M059J (cell line): ENCODE measurements around the gene TXNDC2. TPM values are rescaled to one million over a fixed set of nuclear protein-coding genes. Genes with fewer than 3 reads are reported as not detected.
"Not testable (repeated sequence)": the region's sequence is repeated elsewhere in the genome, so short reads cannot be mapped to it uniquely, and the experiment has no call there.

Experiments used
- DNase-seq: peaks from one replicate; pipeline ENCODE4 v3.0.0-alpha.2; 2012; ENCODE audit warnings: low read depth
- total RNA-seq: library from RNA; depleted of rRNA; stranded (reverse); fragments of >200 nt; shearing (Covaris generic); gene quantifications from 2 replicates; pipeline ENCODE4 v1.2.3, GENCODE V29; 2014; rRNA removed

TXNDC2 gene
- total RNA-seq, result 0.44 and 1.6 TPM in 2 replicates

- no peak for DNase-seq
These were observed at the start of gene TXNDC2 for GRCh38 chr18:9885170-9886004. Gene TXNDC2, plus strand, starts transcription at chr18:9885973. Its CDS starts 708 bp downstream, at chr18:9886681.

DNA sequence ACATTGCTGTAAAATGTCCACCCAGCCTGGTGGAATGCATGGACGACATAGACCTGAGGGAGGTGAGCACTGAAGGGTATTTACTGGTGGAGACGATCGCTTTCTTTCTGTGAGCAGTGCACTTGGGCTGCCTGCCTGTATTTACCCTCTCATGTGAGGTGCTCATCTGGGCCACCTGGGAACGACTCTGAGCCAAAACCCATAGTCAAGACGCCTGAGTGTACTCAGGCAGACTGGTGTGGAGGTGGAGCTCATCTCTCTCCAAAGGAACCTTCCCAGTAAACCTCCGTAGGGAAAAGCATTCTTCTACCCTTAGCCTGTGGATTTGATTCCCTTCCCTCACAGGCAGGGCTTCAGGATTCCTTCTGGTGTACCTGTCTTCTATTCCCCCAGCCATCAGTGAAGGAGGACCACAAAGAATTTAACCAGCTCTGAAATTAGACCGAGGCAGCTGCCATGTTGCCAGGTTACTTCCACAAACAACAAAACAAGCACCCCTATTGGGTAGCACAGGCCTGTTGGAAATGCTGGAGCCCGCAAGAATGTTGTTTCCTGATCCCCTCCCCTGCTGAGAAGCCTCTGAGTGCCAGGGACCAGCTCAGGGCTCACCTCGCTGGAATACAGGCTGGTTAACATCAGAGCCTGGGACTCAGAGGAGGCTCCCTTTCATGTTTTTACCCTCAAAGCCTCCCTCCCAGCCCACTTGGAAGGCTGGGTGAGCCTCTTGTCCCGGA lies 47.5 kb upstream of the TXNDC2 start:
- DNase-seq, result peak; percentile 87

DNA sequence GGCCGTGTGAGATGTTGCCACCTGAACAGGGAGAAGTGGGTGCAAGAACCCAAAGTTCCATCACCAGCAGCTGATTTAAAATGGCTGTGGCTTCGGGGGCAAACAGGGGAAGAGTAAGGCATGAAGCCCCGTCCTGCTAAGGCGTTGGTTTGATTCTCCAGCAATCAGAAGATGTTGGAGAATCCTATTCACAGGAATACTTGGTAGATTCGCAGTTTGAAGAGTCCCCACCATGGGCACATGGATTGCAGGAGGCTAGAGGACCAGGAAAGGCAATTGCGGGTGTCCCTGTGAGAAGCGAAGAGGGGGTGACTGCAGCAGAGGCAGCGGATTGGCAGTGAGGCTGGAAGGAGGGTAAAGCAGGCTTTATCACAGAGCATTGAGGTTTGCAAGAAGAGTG lies 46.6 kb upstream of the TXNDC2 start:
- no peak for DNase-seq

DNA sequence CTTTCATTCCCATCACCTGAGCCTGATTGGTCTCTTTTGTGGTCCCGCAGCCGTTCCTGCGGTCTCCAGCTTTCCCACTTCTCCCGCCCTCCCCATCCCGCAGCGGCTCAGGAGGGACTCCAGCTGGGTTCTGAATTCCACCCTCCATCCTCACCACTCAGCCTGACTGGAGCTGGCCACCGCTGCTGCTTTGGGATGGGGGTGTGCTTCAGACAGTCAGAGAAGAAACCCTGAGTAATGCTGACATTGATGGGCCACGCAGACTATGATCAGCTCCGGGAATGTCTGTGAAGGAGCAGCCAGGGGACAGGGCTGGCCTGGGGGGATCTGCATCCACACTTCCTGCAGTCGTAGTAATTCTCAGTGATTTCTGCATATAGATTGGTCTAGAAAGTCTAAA lies 45.9 kb upstream of the TXNDC2 start:
- no peak for DNase-seq

GRCh38 chr18:9841752-9842151 lies 44.0 kb upstream of the TXNDC2 start:
- no peak for DNase-seq

DNA sequence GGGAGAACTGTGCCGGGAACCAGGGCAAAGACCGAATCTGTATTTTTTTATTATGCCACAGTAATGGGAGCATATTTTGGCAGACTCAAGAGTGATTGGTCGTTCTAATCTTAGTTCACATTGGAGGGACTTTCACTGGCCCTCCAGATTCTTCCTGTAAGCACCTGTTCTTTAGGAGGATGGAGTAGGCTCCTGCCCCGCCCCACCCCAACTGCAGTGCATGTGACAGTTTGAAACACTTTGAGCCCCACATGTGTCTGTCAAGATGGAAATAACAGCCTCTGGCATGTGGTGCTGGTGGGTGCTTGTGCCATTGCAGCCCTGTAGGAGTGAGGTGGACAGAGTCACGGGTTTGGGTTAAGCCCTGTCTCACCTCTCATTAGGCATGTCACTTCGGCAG lies 43.3 kb upstream of the TXNDC2 start:
- DNase-seq, result no peak

GRCh38 chr18:9845256-9845655 lies 40.5 kb upstream of the TXNDC2 start:
- no peak for DNase-seq

GRCh38 chr18:9846162-9846925 lies 39.4 kb upstream of the TXNDC2 start:
- no peak for DNase-seq

GRCh38 chr18:9848170-9848879 lies 37.4 kb upstream of the TXNDC2 start:
- DNase-seq, result no peak

DNA sequence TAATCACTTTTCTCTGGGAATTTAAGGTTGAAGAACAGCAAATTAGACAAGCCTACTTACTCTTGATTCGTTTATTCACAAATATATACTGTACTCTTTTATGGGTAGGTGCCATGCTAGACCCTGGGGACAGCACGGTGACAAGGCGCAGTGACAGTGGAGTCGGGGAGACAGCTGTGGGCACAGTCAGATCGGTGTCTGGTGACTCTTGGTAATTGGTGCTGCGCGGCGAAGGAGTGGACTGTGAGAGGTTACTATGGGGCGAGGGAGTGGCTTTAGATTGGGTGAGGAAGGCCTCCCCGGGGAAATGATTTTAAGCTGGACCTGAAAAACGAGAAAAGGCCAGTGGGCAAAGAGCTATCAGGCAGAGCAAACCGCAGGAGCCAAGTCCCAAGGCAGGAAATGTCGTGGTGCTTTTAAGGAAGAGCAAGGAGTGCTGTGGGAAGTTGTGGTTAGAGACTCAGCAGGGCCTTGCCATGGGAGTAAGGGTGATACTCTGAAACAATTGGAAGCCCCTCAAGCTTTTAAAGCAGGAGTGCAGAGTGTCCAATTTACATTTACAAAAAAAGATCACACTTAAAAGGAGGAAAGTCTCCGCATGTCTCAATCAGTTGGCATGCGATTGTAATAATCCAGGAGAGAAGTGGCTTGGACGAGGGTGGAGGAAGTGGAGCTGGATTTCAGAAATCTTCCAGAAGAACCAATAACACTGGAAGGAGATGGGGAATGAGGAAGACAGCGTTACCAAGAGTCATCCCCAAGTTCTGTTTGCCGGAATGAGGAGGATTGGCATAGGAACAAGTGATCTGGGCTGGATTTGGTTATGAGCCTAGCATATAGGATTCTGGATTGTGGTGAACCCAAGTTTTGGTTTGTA lies 36.1 kb upstream of the TXNDC2 start:
- DNase-seq, result no peak

GRCh38 chr18:9850309-9850708 lies 35.5 kb upstream of the TXNDC2 start:
- no peak for DNase-seq

DNA sequence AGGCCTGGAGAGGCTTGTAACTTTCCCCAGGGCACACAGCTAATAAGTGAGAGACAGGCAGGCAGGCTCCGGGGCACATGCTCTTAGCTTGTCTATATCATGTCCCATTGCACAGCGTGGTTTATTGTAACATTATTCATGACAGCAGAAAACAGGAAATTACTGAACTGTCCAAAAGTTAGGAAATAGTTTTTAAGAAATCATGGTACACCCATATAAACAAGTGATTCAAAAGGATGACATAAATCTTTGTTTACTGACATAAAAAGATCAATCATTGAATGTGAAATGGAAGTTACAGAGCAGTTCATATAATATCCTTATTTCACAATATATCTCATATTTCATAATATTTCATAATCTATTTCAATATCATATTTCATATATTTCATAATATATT lies 34.3 kb upstream of the TXNDC2 start:
- no peak for DNase-seq

GRCh38 chr18:9852266-9853081 lies 33.3 kb upstream of the TXNDC2 start:
- DNase-seq, result no peak

DNA sequence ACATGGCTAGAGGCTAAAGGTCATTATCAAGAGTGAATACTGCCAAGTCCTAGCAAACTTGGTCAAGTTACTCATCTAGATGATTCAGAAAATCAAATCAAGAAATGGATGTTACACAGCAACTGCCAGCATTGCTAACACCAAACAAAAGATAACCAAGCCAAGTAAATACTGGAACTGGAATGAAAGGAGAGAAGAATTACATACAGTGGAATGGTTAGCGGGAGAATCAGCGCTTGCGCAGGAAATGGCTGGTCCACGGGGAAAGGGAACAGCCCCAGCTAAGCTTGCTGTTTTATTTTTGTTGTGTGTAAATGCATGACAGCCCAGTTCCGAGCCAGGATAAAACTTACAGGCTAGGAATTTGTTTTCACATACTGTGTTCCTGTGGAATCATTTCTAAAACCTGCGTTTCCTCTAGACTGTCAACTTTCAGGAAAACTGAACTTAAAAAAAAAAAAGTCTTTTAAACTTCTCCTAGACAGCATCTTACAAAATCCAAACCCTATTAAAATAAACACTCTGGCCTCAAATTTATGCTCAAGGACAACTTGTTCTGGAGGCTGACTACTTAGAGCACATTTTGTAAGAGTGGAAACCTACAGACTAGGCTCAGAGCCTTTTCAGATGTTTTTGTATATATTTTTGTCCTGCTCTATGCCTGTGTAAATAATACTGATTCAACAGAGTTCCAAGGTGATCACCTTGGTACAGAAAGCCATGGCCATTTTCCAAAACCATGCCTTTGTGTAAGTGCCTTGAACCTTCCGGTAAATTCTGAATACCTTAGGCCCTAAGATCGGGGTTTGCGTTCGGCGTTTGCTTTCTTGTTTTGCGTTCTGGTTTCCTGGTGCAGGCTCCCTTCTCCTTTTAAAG lies 30.7 kb upstream of the TXNDC2 start:
- DNase-seq, result no peak

DNA sequence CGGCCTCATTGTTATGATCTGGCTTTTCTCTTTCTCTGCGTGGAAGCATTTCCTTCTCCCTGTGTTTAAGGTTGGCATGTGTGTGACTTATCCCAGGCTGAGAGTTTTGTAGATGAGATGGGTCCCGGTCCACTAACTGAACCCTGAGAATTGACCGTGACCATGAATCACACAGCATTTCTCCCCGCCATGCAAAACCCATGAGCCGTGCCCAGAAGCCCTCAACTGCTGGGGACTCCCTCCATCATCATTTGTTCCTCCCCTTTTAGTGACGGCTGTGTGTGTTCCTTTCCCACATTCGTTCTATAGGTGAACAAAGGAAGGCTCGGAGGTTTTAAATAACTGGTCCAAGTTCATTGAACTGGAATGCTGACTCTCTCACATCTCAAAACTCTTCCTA lies 30.1 kb upstream of the TXNDC2 start:
- no peak for DNase-seq

- no peak for DNase-seq
These were observed 29.7 kb upstream of the TXNDC2 start for GRCh38 chr18:9856092-9856491.

GRCh38 chr18:9857479-9857998 lies 28.2 kb upstream of the TXNDC2 start:
- DNase-seq, result not testable (repeated sequence)

DNA sequence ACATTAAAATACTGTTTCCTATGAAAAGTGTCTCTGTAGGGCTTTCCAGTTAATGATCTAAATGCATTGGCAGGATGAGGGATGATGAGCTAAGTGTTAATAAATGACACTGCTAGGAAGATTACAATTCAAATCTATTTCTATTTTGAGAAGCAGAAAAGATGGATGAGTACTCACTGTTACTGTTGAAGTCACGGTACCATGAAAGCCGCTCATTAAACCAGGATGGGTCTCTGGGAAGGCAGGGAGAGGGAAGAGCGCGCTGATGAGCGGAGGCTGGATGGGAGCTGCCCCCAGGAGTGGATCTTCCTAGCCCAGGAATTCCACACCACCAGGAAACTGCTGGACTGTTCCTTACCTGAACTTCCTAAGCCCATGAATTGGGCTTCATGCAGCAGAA lies 27.1 kb upstream of the TXNDC2 start:
- DNase-seq, result no peak

DNA sequence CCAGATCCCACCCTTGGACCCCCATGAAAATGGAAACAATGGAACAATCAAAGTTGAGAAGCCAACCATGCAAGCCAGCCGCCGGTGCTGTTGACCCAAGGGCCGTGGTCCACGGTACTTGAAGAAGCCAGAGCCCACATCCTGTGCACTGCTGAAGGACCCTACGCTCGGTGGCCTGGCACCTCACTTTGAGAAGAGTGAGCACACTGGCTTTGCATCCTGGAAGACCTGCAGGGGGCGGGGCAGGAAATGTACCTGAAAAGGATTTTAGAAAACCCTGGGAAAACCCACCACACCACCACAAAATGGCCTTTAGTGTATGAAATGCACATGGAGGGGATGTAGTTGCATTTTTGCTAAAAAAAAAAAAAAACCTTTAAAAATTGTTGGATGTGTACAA lies 26.5 kb upstream of the TXNDC2 start:
- no peak for DNase-seq
